GM19324 (cell line): ENCODE data around the gene AGTPBP1.
"Not testable (repeated sequence)": the region's sequence is repeated elsewhere in the genome, so short reads cannot be mapped to it uniquely, and the experiment has no call there.

ENCODE experiments used
- ATAC-seq: cut with Tn5 transposase; IDR thresholded peaks from one replicate; pipeline ENCODE4 v1.9.1; 2021; ENCODE audit warnings: mild to moderate bottlenecking, moderate library complexity; ENCODE audit not compliant: unreplicated experiment, low FRiP score

Gene AGTPBP1, protein sequence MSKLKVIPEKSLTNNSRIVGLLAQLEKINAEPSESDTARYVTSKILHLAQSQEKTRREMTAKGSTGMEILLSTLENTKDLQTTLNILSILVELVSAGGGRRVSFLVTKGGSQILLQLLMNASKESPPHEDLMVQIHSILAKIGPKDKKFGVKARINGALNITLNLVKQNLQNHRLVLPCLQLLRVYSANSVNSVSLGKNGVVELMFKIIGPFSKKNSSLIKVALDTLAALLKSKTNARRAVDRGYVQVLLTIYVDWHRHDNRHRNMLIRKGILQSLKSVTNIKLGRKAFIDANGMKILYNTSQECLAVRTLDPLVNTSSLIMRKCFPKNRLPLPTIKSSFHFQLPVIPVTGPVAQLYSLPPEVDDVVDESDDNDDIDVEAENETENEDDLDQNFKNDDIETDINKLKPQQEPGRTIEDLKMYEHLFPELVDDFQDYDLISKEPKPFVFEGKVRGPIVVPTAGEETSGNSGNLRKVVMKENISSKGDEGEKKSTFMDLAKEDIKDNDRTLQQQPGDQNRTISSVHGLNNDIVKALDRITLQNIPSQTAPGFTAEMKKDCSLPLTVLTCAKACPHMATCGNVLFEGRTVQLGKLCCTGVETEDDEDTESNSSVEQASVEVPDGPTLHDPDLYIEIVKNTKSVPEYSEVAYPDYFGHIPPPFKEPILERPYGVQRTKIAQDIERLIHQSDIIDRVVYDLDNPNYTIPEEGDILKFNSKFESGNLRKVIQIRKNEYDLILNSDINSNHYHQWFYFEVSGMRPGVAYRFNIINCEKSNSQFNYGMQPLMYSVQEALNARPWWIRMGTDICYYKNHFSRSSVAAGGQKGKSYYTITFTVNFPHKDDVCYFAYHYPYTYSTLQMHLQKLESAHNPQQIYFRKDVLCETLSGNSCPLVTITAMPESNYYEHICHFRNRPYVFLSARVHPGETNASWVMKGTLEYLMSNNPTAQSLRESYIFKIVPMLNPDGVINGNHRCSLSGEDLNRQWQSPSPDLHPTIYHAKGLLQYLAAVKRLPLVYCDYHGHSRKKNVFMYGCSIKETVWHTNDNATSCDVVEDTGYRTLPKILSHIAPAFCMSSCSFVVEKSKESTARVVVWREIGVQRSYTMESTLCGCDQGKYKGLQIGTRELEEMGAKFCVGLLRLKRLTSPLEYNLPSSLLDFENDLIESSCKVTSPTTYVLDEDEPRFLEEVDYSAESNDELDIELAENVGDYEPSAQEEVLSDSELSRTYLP

DNA sequence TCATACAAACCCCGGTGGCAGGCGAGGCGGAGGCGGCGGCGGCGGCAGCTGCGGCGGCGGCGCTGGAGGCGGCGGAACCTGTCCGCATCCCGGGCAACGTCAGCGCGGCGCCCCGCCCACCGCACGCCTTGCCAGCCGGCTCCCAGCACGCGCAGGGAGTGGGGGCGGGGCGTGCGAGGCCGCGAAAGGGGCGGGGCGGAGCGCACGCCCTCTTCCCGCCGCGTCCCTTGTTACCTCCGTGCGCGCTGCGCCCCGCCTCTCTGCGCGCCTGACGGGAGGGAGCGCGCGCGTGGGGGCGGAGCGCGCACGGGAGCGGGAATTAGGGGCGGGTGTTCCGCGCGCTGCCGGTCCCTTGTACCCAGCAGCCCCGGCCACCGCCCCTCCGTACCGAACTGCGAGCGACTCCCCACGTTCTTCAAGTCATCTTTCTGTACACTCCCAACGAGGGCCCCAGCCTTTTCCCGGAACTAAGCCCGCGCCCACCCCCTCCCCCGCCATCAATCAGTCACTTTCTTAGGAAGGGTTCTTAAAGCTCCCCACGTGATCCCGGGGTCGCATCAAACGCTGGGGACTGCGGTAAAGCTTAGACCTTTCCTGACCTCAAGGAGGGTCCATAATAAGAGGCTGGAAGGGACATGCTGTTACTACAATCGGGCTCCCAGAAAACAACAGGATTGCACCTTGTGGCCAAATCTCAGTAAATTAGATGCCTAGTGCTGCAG lies at the start of gene AGTPBP1:
Gene AGTPBP1 (minus strand): TSS at position 80 of the 722 bp plus-strand sequence. CDS start 29,421 bp downstream, outside the sequence.
- peak; percentile 90 for ATAC-seq

- ATAC-seq, result not testable (repeated sequence)
Observed at GRCh38 chr9:85786116-85786515, 44.4 kb upstream of the AGTPBP1 start.

GRCh38 chr9:85773844-85774243 lies 32.1 kb upstream of the AGTPBP1 start:
- not testable (repeated sequence) for ATAC-seq

- ATAC-seq, result not testable (repeated sequence)
Observed at GRCh38 chr9:85761802-85762201, 20.0 kb upstream of the AGTPBP1 start.

GRCh38 chr9:85757716-85758115 lies 16.0 kb upstream of the AGTPBP1 start:
- ATAC-seq, result not testable (repeated sequence)

DNA sequence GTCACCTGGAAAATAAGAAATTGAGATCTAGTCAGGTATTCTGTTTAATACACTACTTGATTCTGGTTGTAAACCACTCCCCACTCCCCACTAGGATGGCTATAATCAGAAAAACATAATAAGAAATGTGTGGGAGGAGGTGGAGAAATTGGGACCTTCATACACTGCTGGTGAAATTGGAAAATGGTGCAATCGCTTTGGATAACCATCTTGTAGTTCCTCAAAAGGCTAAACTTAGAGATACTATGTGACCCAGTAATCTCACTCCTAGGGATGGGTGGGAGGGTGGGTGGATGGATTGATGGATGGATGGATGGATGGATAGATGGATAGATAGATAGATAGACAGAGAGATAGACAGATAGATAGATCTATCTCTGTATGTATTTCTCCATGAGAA lies 14.5 kb upstream of the AGTPBP1 start:
- ATAC-seq, result not testable (repeated sequence)

DNA sequence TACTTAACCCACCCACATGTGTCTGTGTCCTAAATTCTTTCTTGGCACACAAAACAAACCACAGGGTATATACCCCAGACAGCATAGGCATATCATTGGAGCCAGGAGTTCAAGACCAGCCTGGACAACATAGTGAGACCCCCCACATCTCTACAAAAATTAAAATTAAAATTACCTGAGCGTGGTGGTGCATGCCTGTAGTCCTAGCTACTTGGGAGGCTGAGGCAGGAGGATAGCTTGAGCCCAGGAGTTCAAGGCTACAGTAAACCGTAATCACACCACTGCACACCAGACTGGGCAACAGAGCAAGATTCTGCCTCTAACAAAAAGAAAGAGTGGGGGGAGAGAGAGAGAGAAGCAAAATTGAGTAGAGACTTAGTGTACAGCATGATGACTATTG lies 4.6 kb upstream of the AGTPBP1 start:
- no peak for ATAC-seq

- ATAC-seq, result no peak
Observed at GRCh38 chr9:85745203-85745602, 3.4 kb upstream of the AGTPBP1 start.

DNA sequence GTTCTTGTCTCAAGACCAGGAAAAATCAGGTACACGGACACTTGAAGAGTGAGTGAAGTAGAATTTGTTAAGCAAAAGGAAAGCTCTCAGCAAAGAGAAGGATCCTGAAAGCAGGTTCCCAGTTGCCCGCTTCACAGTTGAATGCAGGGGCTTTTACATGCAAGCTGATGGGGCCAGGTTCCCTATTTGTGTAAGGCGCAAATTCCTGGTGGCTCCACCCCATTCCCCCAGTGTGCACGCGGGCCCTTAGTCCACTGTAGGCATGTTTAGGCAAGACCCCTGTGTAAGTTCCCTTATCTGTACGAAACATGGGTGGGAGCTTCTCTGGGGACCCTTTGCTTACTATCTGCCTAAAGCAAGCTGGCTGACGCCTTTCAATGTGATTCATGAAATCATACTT lies 2.7 kb upstream of the AGTPBP1 start:
- no peak for ATAC-seq

DNA sequence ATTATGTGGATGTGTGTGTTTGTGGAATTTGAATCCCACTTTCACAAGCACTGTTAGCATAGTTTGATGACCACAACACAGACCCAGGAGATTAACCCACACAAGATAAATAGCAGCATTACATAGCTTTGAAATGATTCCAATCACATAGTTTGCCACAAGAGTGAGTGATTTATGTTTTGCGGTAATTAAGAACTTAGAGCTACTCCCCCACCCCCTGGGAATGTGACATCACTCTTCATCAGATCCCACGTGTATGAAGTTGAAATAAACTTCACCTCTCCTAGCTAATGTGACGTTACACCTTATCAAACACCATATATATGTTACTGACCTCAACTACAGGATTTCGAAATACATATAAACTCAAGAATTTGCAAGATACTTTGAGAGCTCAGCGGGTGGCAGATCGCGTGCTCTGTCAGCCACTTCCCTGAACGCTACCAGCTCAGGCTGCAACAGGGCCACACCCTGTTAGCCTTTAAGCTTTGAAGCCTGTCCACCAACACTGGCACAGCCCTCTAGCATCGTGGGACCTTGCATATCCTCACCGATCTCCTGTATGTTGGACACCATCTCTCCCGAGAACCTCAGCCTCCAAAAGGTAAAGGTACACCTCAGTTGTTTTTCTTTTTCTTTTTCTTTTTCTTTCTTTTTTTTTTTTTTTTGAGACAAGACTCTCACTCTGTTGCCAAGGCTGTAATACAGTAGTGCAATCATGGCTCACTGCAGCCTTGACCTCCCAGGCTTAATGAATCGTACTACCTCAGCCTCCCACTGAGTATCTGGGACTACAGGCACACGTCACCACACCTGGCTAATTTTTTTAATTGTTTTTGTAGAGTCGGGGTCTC lies 1.7 kb upstream of the AGTPBP1 start:
- no peak for ATAC-seq

GRCh38 chr9:85742597-85742936 lies 813 bp upstream of the AGTPBP1 start:
- ATAC-seq, result no peak

DNA sequence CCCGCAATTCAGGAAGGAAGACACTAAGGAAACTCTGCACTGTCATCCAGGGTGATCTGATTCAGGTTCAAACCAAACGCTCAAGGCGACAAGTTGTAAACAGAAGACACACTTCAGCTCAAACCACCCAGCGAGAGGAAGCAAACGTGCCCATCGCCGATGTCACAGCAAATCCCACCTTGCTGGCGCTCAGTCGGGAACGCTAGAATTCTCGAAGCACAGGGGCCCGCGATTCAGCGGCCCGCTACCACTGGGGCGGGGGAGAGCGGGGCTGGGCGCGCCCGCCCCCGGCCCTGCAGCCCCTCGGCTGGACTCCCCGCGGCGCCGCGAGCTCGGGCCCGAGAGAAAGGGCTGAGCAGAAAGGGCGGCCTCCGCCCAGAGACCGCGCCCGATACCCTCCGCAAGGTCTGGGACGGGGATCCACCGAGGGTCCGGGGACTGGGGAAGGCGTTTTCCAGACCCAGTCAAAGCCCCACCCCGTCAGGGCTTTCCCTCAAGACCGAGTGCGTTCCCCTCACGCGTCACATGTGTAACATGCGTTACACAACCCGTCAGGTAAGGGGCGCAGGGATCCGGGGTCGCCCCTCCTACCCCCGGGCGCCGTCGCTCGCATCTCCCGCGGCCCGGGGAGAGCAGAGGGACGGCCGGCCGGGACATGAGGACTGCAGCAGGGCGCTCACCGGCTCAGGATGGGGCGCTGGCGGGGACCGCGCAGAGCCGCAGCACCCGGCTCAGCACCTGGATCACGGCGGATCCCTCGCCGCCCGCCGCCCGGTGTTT lies 469 bp downstream of the AGTPBP1 start:
- ATAC-seq, result peak; percentile 64

- no peak for ATAC-seq
Observed at GRCh38 chr9:85740787-85741094, 1.0 kb downstream of the AGTPBP1 start.

- ATAC-seq, result no peak
Observed at GRCh38 chr9:85738509-85738908, 3.2 kb downstream of the AGTPBP1 start.

GRCh38 chr9:85737671-85738070 lies 4.1 kb downstream of the AGTPBP1 start:
- ATAC-seq, result no peak

DNA sequence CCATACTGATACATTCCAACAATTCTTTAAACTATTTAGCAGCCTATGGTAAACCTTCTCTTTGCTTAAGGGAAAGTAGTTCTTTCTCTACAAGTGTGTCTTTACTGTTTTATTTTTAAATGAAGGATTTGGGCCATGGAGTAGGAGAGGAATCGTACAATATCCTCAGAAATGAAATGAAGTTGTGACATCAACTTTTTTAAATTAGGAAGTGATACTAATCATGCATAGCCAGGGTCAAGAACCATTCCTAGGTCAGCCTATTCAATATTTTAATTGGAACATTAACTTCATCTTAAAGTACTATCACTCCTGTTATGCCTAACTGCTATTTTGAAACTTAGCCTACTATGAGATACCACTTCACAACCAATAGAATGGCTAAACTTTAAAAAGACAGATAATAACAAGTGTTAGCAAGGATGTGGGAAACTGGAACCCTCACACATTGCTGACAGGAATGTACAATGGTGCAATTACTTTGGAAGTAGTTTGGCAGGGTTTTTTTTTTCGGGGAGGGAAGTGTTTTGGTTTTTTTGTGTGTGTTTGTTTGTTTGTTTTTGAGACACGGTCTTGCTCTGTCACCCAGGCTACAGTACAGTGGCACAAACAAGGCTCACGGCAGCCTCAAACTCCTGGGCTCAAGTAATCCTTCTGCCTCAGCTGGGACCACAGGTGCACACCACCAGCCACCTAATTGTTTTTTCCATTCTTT lies 10.7 kb downstream of the AGTPBP1 start:
- no peak for ATAC-seq

DNA sequence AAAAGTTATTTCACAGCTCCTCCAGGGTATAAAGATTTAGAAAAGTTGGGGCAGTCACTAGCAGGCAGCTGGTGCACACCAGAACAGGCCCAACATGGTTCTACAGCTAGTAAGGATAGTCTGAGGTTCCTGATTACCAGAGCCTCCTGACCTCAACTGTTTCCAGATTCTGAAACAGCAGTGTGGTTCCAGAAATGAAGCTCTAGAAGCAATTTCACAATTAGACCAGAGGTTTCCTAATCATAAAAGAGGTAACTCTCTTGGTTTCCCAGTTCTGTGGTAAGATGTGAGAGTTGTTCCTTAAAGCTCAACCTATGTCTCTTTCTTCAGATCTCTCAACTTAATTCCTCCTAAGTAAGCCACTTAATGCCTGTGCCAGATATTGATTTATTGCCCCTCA lies 11.9 kb downstream of the AGTPBP1 start:
- no peak for ATAC-seq

- ATAC-seq, result no peak
Observed at GRCh38 chr9:85727500-85727899, 14.3 kb downstream of the AGTPBP1 start.
